Measurements from ENCODE around the gene CLIC4.

- no peak for TF ChIP-seq POLR2AphosphoS5 (IDR thresholded peaks at IDR 0.05)
- TF ChIP-seq POLR2A (IDR thresholded peaks at IDR 0.05), result no peak
- TF ChIP-seq, protein P1, sequence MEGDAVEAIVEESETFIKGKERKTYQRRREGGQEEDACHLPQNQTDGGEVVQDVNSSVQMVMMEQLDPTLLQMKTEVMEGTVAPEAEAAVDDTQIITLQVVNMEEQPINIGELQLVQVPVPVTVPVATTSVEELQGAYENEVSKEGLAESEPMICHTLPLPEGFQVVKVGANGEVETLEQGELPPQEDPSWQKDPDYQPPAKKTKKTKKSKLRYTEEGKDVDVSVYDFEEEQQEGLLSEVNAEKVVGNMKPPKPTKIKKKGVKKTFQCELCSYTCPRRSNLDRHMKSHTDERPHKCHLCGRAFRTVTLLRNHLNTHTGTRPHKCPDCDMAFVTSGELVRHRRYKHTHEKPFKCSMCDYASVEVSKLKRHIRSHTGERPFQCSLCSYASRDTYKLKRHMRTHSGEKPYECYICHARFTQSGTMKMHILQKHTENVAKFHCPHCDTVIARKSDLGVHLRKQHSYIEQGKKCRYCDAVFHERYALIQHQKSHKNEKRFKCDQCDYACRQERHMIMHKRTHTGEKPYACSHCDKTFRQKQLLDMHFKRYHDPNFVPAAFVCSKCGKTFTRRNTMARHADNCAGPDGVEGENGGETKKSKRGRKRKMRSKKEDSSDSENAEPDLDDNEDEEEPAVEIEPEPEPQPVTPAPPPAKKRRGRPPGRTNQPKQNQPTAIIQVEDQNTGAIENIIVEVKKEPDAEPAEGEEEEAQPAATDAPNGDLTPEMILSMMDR (IDR thresholded peaks at IDR 0.05), result no peak
Measured at GRCh38 chr1:24735156-24735508, 10.1 kb upstream of the CLIC4 start.
